Sigmoid colon (tissue), 7 donors: Measurements from ENCODE around the gene ATXN2. TPM values are rescaled to one million over a fixed set of nuclear protein-coding genes. Genes with fewer than 3 reads are reported as not detected.
A peak's percentile ranks its signal among the peaks of the same experiment; 100 is the strongest.
"Not testable (repeated sequence)": the region's sequence is repeated elsewhere in the genome, so short reads cannot be mapped to it uniquely, and the experiment has no call there.

ENCODE experiments used
- DNase-seq: peaks from one replicate; pipeline ENCODE4 v3.0.0-alpha.2; 2019
- H3K27ac ChIP-seq, 4 donors: fragments of 200-600 bp; sonication (generic); one replicate each; pipeline ENCODE4 v1.5.1; 2016 to 2019; ENCODE audit warnings: mild to moderate bottlenecking in 1 of 4
- H3K27me3 ChIP-seq, 3 donors: fragments of 200-600 bp; sonication (generic); one replicate each; pipeline ENCODE4 v1.5.1; 2019; ENCODE audit warnings: mild to moderate bottlenecking in 1 of 3
- H3K36me3 ChIP-seq, 4 donors: fragments of 200-600 bp; sonication (generic); one replicate each; pipeline ENCODE4 v1.5.1; 2016 to 2019
- H3K4me1 ChIP-seq, 4 donors: fragments of 200-600 bp; sonication (generic); one replicate each; pipeline ENCODE4 v1.5.1; 2017 to 2019
- H3K4me3 ChIP-seq, 4 donors: fragments of 200-600 bp; sonication (generic); one replicate each; pipeline ENCODE4 v1.5.1; 2017 to 2019; ENCODE audit warnings: mild to moderate bottlenecking in 2 of 4, moderate library complexity in 1 of 4
- H3K9me3 ChIP-seq, 4 donors: fragments of 200-600 bp in 3 of 4; sonication (generic) in 3 of 4; one replicate each; pipeline versions ENCODE4 v1.5.1 to v1.6.1; 2013 to 2019
- EP300 ChIP-seq, 4 donors: sonication (generic); formaldehyde crosslinking; IDR thresholded peaks; one replicate each; pipeline ENCODE4 v1.6.1; 2017; ENCODE audit warnings: antibody characterized with exemption in 4 of 4
- POLR2A ChIP-seq, 2 donors: fragments of 450-650 bp; IDR thresholded peaks; one replicate each; pipeline ENCODE4 v1.6.1; 2016; ENCODE audit warnings: antibody characterized with exemption in 2 of 2, mild to moderate bottlenecking in 2 of 2, moderate library complexity in 2 of 2
- POLR2AphosphoS5 ChIP-seq, 4 donors: sonication (generic); formaldehyde crosslinking; IDR thresholded peaks; one replicate each; pipeline ENCODE4 v1.6.1; 2017; ENCODE audit warnings: antibody characterized with exemption in 4 of 4
- WGBS, 2 donors: extraction: QIAGEN DNeasy Blood & Tissue Kit; methylation state at CpG; one replicate each; pipeline ENCODE4 v1.1.7; 2013; 5-methylcytosine and 5-hydroxymethylcytosine counted together
- intact Hi-C: fragments of 100-400 bp; cut with DNase I; formaldehyde crosslinking; loops from one replicate; pipeline ENCODE4 v1.15.1; 2023
- polyA plus RNA-seq, 3 donors: library from polyadenylated mRNA; stranded (reverse); fragments of 200-250 nt; gene quantifications; one replicate each; pipeline ENCODE4 v1.2.3, GENCODE V29; 2013
- total RNA-seq, 4 donors: library from RNA; depleted of rRNA; stranded (reverse); fragments of >200 nt; gene quantifications; one replicate each; pipeline ENCODE4 v1.1.0, GENCODE V29; 2016
- TF ChIP-seq, protein P1 (sequence below), 4 experiments: fragments of 450-650 bp in 3 of 4; fragments of 200-600 bp in 1 of 4; IDR thresholded peaks; one replicate each; pipeline ENCODE4 v1.5.1; 2016 to 2019; ENCODE audit warnings: antibody characterized with exemption in 4 of 4, mild to moderate bottlenecking in 3 of 4, moderate library complexity in 2 of 4
- donor health status: healthy with polysubstance abuse.
- donor health status: Bipolar disorder and iron deficiency.
- donor health status: healthy.

Gene ATXN2
- total and polyA plus RNA-seq, 7 donors = 6.5 to 119 (median 42.5) TPM

DNA sequence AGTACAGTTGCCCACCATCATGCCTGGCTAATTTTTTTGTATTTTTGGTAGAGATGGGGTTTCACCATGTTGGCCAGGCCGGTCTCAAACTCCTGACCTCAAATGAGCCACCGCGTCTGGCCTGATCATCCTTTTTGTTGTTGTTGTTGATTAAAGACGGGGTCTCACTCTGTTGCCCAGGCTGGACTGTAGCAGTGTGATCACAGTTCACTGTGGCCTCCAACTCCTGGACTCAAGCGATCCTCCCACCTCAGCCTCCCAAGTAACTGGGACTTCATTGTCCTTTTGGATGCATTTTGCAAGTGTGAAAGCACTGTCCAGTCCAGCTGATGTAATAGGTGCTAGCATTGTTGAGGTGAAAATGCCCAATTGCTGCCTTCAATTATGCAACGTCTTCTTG, 27.1 kb upstream of the ATXN2 start:
- TF ChIP-seq POLR2AphosphoS5 (IDR thresholded peaks at IDR 0.05) (no peak), EP300 (IDR thresholded peaks at IDR 0.05) (no peak), POLR2A (IDR thresholded peaks at IDR 0.05) (no peak)
- TF ChIP-seq, protein P1, sequence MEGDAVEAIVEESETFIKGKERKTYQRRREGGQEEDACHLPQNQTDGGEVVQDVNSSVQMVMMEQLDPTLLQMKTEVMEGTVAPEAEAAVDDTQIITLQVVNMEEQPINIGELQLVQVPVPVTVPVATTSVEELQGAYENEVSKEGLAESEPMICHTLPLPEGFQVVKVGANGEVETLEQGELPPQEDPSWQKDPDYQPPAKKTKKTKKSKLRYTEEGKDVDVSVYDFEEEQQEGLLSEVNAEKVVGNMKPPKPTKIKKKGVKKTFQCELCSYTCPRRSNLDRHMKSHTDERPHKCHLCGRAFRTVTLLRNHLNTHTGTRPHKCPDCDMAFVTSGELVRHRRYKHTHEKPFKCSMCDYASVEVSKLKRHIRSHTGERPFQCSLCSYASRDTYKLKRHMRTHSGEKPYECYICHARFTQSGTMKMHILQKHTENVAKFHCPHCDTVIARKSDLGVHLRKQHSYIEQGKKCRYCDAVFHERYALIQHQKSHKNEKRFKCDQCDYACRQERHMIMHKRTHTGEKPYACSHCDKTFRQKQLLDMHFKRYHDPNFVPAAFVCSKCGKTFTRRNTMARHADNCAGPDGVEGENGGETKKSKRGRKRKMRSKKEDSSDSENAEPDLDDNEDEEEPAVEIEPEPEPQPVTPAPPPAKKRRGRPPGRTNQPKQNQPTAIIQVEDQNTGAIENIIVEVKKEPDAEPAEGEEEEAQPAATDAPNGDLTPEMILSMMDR (IDR thresholded peaks at IDR 0.05) = no peak
- H3K27me3 ChIP-seq = no peaks in the 10 kb centered on the region
- H3K9me3 ChIP-seq = no peaks in the 10 kb centered on the region
- WGBS, 2 donors = 96 to 97% methylated on average over 6 of the region's 6 CpGs
- no peak overlapping the region for H3K4me3 ChIP-seq
- H3K36me3 ChIP-seq = no peaks in the 10 kb centered on the region
- DNase-seq = no peak
- no peak overlapping the region for H3K27ac ChIP-seq
- no peaks in the 10 kb centered on the region for H3K4me1 ChIP-seq
- intact Hi-C loops = no loop called here

DNA sequence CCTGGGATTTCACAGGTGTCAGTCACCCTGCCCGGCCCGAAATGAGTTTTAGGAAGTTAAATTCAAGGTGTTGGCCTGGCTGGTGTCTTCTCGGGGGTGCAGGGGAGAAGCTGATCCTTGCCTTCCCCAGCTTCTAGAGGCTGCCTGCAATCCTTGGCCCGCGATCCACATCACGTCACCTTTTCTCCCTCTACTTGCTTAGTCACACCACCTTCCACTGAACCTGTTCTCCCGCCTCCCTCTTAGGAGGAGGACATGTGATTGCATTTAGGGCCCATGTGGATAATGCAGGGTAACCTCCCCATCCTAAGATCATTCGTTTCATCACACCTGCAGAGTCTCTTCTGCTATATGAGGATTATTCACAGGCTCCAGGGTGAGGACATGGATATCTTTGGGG, 25.4 kb upstream of the ATXN2 start:
- Histone ChIP-seq H3K36me3 (no peaks in the 10 kb centered on the region), H3K27me3 (no peaks in the 10 kb centered on the region)
- WGBS, 2 donors = 84 to 90% methylated on average over 8 of the region's 8 CpGs

DNA sequence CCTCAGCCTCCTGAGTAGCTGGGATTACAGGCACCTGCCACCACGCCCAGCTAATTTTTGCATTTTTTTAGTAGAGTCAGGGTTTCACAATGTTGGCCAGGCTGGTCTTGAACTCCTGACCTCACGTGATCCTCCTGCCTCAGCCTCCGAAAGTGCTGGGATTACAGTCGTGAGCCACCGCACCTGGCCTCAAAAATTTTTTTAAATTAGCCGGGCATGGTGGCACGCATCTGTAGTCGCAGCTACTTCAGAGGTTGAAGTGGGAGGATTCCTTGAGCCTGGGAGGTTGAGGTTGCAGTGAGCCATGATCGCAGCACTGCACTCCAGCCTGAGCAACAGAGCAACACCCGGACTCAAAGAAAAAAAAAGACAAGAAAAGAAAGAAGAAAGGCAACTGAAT, 18.7 kb upstream of the ATXN2 start:
- H3K4me1 ChIP-seq, H3K9me3 ChIP-seq, H3K27ac ChIP-seq, H3K27me3 ChIP-seq, H3K4me3 ChIP-seq, H3K36me3 ChIP-seq, intact Hi-C loops, DNase-seq: not testable (repeated sequence)
- WGBS, 2 donors = 94 to 95% methylated on average over 10 of the region's 10 CpGs

More for the DNA sequence above, 25.4 kb upstream of the ATXN2 start:
- TF ChIP-seq POLR2A (IDR thresholded peaks at IDR 0.05) (no peak), EP300 (IDR thresholded peaks at IDR 0.05) (no peak), POLR2AphosphoS5 (IDR thresholded peaks at IDR 0.05) (no peak)
- TF ChIP-seq, protein P1 (IDR thresholded peaks at IDR 0.05) = no peak
- no peak for DNase-seq
- Histone ChIP-seq H3K4me1 (no peaks in the 10 kb centered on the region), H3K4me3 (no peak overlapping the region), H3K27ac (no peak overlapping the region), H3K9me3 (no peaks in the 10 kb centered on the region)
- intact Hi-C loops = no loop called here

DNA sequence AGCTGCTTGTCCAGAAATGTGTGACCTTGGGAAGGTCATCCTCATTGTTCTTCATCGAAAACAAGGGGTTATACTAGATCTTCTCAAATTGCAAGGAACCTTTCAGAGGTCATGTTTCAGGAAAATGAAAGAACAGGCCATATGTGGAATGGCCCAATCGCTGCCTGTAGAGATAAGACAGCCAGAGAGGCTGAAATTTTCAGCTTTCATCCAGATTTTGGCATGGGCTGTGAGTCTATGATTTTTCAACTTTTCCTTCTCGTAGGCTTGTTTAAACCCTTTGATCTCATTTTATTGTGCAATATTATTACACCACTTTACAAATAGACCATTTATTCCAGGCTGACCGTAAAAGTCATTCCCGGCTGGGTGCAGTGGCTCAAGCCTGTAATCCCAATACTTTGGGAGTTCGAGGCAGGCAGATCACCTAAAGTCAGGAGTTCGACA, 17.1 kb upstream of the ATXN2 start:
- DNase-seq = no peak
- TF ChIP-seq, protein P1 (IDR thresholded peaks at IDR 0.05) = no peak
- TF ChIP-seq POLR2A (IDR thresholded peaks at IDR 0.05) (no peak), POLR2AphosphoS5 (IDR thresholded peaks at IDR 0.05) (peak in 2 of 4 donors; percentile 22 to 24), EP300 (IDR thresholded peaks at IDR 0.05) (no peak)
- H3K27ac ChIP-seq = no peak overlapping the region
- H3K9me3 ChIP-seq = no peaks in the 10 kb centered on the region
- WGBS, 2 donors = 18 to 66% methylated on average over 7 of the region's 7 CpGs
- no peaks in the 10 kb centered on the region for H3K36me3 ChIP-seq
- H3K4me3 ChIP-seq = no peak overlapping the region
- intact Hi-C loops = no loop called here
- H3K4me1 ChIP-seq = no peaks in the 10 kb centered on the region
- H3K27me3 ChIP-seq = no peaks in the 10 kb centered on the region

DNA sequence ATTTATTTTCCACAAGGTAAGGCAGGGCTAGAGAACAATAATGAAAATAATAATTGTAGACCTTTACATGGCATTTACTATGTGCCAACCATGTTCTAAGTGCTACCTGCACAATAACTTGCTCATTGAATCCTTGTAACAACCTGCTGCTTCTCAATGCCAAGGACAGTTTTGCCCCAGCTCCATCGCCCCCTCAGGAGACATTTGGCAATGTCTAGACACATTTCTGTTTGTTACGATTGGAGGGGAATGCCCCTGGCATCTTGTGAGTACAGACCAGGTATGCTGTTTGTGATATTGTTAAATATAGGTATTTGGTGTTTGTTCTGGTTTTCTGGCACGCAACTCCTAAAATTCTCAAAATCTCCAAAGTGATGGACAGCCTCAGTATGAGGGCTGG, 8.1 kb upstream of the ATXN2 start:
- 75 to 83% methylated on average over 3 of the region's 3 CpGs for WGBS, 2 donors
- no peak overlapping the region for H3K27ac ChIP-seq
- no peaks in the 10 kb centered on the region for H3K27me3 ChIP-seq
- TF ChIP-seq EP300 (IDR thresholded peaks at IDR 0.05) (no peak), POLR2A (IDR thresholded peaks at IDR 0.05) (no peak), POLR2AphosphoS5 (IDR thresholded peaks at IDR 0.05) (no peak)
- TF ChIP-seq, protein P1 (IDR thresholded peaks at IDR 0.05) = no peak
- no peaks in the 10 kb centered on the region for H3K9me3 ChIP-seq
- DNase-seq = no peak
- H3K4me1 ChIP-seq = no peaks in the 10 kb centered on the region
- no peak overlapping the region for H3K4me3 ChIP-seq
- intact Hi-C loops = no loop called here
- no peaks in the 10 kb centered on the region for H3K36me3 ChIP-seq
